Adrenal gland (tissue), 12 donors: ENCODE results near the gene PTGIR. TPM values are rescaled to one million over a fixed set of nuclear protein-coding genes. Genes with fewer than 3 reads are reported as not detected.

Experiments used
- DNase-seq, 7 donors: peaks; one replicate each; pipeline ENCODE4 v3.0.0-alpha.2; 2019 to 2020
- H3K27ac ChIP-seq, 5 donors: fragments of 200-600 bp; sonication (generic) in 4 of 5; 1 replicate in 3 of 5; 2 replicates in 2 of 5; pipeline versions ENCODE4 v1.5.1 to v1.8.0; 2016 to 2020; ENCODE audit warnings: mild to moderate bottlenecking in 1 of 5
- H3K27me3 ChIP-seq: fragments of 200-600 bp; 2 replicates; pipeline ENCODE4 v1.8.0; 2021
- H3K36me3 ChIP-seq, 2 donors: fragments of 200-600 bp; replicated peaks in 1 of 2; 1 replicate in 1 of 2; 2 replicates in 1 of 2; pipeline versions ENCODE4 v1.5.1 to v1.8.0; 2018 to 2022
- H3K4me1 ChIP-seq, 2 donors: fragments of 200-600 bp; replicated peaks in 1 of 2; 1 replicate in 1 of 2; 2 replicates in 1 of 2; pipeline versions ENCODE4 v1.5.1 to v1.8.0; 2018 to 2021
- H3K4me3 ChIP-seq, 4 donors: fragments of 200-600 bp; sonication (generic) in 3 of 4; one replicate each; pipeline ENCODE4 v1.5.1; 2016 to 2018
- H3K9me3 ChIP-seq, 3 donors: fragments of 200-600 bp; sonication (generic) in 1 of 3; replicated peaks in 1 of 3; 1 replicate in 2 of 3; 2 replicates in 1 of 3; pipeline versions ENCODE4 v1.5.1 to v1.8.0; 2016 to 2021
- CTCF ChIP-seq, 6 experiments: fragments of 450-650 bp in 4 of 6; fragments of 200-600 bp in 2 of 6; sonication (generic) in 1 of 6; IDR thresholded peaks; 1 replicate in 5 of 6; 2 replicates in 1 of 6; pipeline versions ENCODE4 v1.5.1 to v1.8.0; 2016 to 2021; ENCODE audit warnings: antibody characterized with exemption in 6 of 6, mild to moderate bottlenecking in 2 of 6, moderate library complexity in 1 of 6
- POLR2A ChIP-seq, 2 donors: fragments of 450-650 bp; IDR thresholded peaks; one replicate each; pipeline ENCODE4 v1.6.1; 2017; ENCODE audit warnings: antibody characterized with exemption in 2 of 2, mild to moderate bottlenecking in 2 of 2, moderate library complexity in 1 of 2
- WGBS, 4 donors: extraction: QIAGEN DNeasy Blood & Tissue Kit in 2 of 4; methylation state at CpG; one replicate each; pipeline versions ENCODE4 v1.1.5 to v1.1.7; 2013 to 2017; 5-methylcytosine and 5-hydroxymethylcytosine counted together
- intact Hi-C, 2 donors: fragments of 100-400 bp; cut with DNase I; formaldehyde crosslinking; loops; one replicate each; pipeline versions ENCODE4 v1.14.1 to v1.15.0; 2022 to 2023
- polyA plus RNA-seq, 3 donors: library from polyadenylated mRNA; stranded (reverse); fragments of 200-250 nt in 2 of 3; fragments of 350-450 nt in 1 of 3; fragmentation: Illumina TruSeq in 1 of 3; extraction: RNeasy Lipid Tissue Mini Kit (QIAGEN cat#74804) in 1 of 3; gene quantifications; one replicate each; pipeline ENCODE4 v1.2.3, GENCODE V29; 2013 to 2014
- total RNA-seq, 9 donors: library from RNA; depleted of rRNA in 4 of 9; stranded (reverse); fragments of >200 nt in 4 of 9; fragments of 120-200 nt in 1 of 9; fragmentation: NEBNext Ultra II Directional in 1 of 9; extraction: Animal tissue kit (Norgen Biotek cat#: 25700) in 1 of 9; gene quantifications; one replicate each; pipeline versions ENCODE4 v1.1.0 to v1.2.4, GENCODE V29; 2013 to 2023
- donor health status: healthy with polysubstance abuse.
- donor health status: Bipolar disorder and iron deficiency.
- donor health status: DM: yes; HTN: yes; CAD: no.
- donor health status: DM: no; HTN: no; CAD: no.
- donor health status: DM: no; HTN: no; CAD: no.
- donor health status: DM: yes; HTN: yes; CAD: no.

Gene PTGIR
- total and polyA plus RNA-seq, 12 donors: 0.94 to 24.8 (median 9.8) TPM

- Histone ChIP-seq H3K27me3 (no peaks in the 10 kb centered on the region), H3K9me3 (no peaks in the 10 kb centered on the region), H3K4me1 (peaks cover 12 to 26% of the 10 kb centered on the region in 2 donors), H3K4me3 (peak overlapping the region in 2 of 4 donors; percentile 33 to 61), H3K27ac (peak overlapping the region in 2 of 5 donors; percentile 59 to 68), H3K36me3 (no peaks in the 10 kb centered on the region)
- intact Hi-C loops: loop anchor here (5.0 to 10.0 kb wide), 2 partner anchors 48 to 126 kb away; no protein-coding TSS in a partner anchor
- TF ChIP-seq CTCF (IDR thresholded peaks at IDR 0.05) (no peak), POLR2A (IDR thresholded peaks at IDR 0.05) (peak in 1 of 2 donors; percentile 22)
- WGBS, 4 donors: 0 to 1% (median 1%) methylated on average over 5 to 40 of the region's 40 CpGs; no CpG with 5 or more reads in 1 of the 4 donors
- DNase-seq: peak in 2 of 7 donors; percentile 32 to 59
Measured at GRCh38 chr19:46660551-46661019, 35.7 kb upstream of the PTGIR start.

GRCh38 chr19:46660008-46660517 is 35.2 kb upstream of the PTGIR start:
- Histone ChIP-seq H3K36me3 (no peaks in the 10 kb centered on the region), H3K27ac (peak overlapping the region in 2 of 5 donors; percentile 59 to 68), H3K27me3 (no peaks in the 10 kb centered on the region), H3K4me3 (peak overlapping the region in 1 of 4 donors; percentile 61), H3K9me3 (no peaks in the 10 kb centered on the region), H3K4me1 (peaks cover 12 to 26% of the 10 kb centered on the region in 2 donors)
- intact Hi-C loops: loop anchor here (5.0 to 10.0 kb wide), 2 partner anchors 48 to 125 kb away; no protein-coding TSS in a partner anchor
- TF ChIP-seq POLR2A (IDR thresholded peaks at IDR 0.05) (no peak), CTCF (IDR thresholded peaks at IDR 0.05) (no peak)
- DNase-seq: peak in 3 of 7 donors; percentile 24 to 38 (median 25)
- 4 to 12% (median 11%) methylated on average over 6 to 14 of the region's 14 CpGs for WGBS, 4 donors

- peaks cover 12 to 26% of the 10 kb centered on the region in 2 donors for H3K4me1 ChIP-seq
- H3K9me3 ChIP-seq: no peaks in the 10 kb centered on the region
- peak in 4 of 7 donors; percentile 33 to 42 (median 36) for DNase-seq
- H3K27me3 ChIP-seq: no peaks in the 10 kb centered on the region
- TF ChIP-seq CTCF (IDR thresholded peaks at IDR 0.05) (no peak), POLR2A (IDR thresholded peaks at IDR 0.05) (no peak)
- H3K36me3 ChIP-seq: no peaks in the 10 kb centered on the region
- H3K4me3 ChIP-seq: peak overlapping the region in 2 of 4 donors; percentile 9 to 61
- peak overlapping the region in 2 of 5 donors; percentile 46 to 68 for H3K27ac ChIP-seq
- 5 to 13% (median 11%) methylated on average over 17 to 28 of the region's 28 CpGs for WGBS, 4 donors
- intact Hi-C loops: loop anchor here (5.0 to 10.0 kb wide), 2 partner anchors 47 to 125 kb away; no protein-coding TSS in a partner anchor
Measured at GRCh38 chr19:46659151-46660007, 34.5 kb upstream of the PTGIR start.

- H3K4me1 ChIP-seq: peaks cover 5 to 16% of the 10 kb centered on the region in 2 donors
- no peak overlapping the region for H3K4me3 ChIP-seq
- H3K9me3 ChIP-seq: no peaks in the 10 kb centered on the region
- no peak overlapping the region for H3K27ac ChIP-seq
- intact Hi-C loops: no loop called here
- no peaks in the 10 kb centered on the region for H3K27me3 ChIP-seq
- WGBS, 4 donors: 92 to 98% (median 96%) methylated on average over 5 of the region's 5 CpGs
- no peak for DNase-seq
- no peaks in the 10 kb centered on the region for H3K36me3 ChIP-seq
- TF ChIP-seq POLR2A (IDR thresholded peaks at IDR 0.05) (no peak), CTCF (IDR thresholded peaks at IDR 0.05) (no peak)
Measured at GRCh38 chr19:46656541-46656940, 31.7 kb upstream of the PTGIR start.
